Fibroblast of lung (primary cell): ENCODE results near the gene SLC2A1.

Source experiments
- CTCF ChIP-seq, 2 donors: IDR thresholded peaks in 1 of 2; conservative IDR thresholded peaks in 1 of 2; 1 replicate in 1 of 2; 2 replicates in 1 of 2; pipeline ENCODE4 v1.5.1; 2011 to 2012; ENCODE audit warnings: low read length in 2 of 2, control low read depth in 1 of 2, inconsistent platforms in 1 of 2, low read depth in 1 of 2, mild to moderate bottlenecking in 1 of 2
- EZH2 ChIP-seq: IDR thresholded peaks from 2 replicates; pipeline ENCODE4 v1.5.1; 2012; ENCODE audit warnings: low read length, control low read depth, mild to moderate bottlenecking; ENCODE audit errors: missing control alignments

- TF ChIP-seq CTCF (conservative IDR thresholded peaks at IDR 0.05 in 1 of 2, IDR thresholded peaks at IDR 0.05 in 1 of 2; ENCODE audit: low read depth in 1 of 2, low read length in 2 of 2): no peak
- TF ChIP-seq EZH2: no peak
These were observed 19.7 kb downstream of the SLC2A1 start for GRCh38 chr1:42938645-42939615.
